Activated CD8-positive, alpha-beta memory T cell treated with anti-CD3 and anti-CD28 coated beads, Interleukin-2, amount 50 U/mL, for 1 hour (primary cell): Measurements from ENCODE around the gene CCL16.
"Not testable (repeated sequence)": the region's sequence is repeated elsewhere in the genome, so short reads cannot be mapped to it uniquely, and the experiment has no call there.

ENCODE experiments used
- DNase-seq: peaks from one replicate; pipeline ENCODE4 v3.0.0-alpha.2; 2020; ENCODE audit errors: extremely low read depth

CCL16 gene

DNA sequence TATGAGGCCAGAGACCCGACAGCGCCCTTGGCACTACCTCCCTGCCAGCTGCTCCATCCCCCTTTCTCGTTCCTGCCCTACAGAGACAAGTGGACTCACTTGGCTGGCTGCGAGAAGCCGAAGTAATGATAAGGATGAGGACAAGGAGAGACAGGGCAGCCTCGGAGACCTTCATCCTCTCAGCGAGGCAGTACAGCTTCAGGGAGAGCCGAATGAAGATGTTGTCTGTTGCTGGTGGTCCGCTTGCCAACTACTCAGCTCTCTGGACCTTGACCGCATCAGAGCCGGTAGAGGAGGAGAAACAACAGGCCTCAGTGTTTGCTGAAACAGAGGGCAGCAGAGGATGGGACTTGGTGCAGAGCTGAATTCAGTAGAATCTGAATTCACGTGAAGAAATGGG is at the start of gene CCL16:
Gene CCL16, minus strand, starts transcription at position 252 of the 400 bp plus-strand sequence. Its CDS starts 77 bp downstream, at position 175.
- no peak for DNase-seq

DNA sequence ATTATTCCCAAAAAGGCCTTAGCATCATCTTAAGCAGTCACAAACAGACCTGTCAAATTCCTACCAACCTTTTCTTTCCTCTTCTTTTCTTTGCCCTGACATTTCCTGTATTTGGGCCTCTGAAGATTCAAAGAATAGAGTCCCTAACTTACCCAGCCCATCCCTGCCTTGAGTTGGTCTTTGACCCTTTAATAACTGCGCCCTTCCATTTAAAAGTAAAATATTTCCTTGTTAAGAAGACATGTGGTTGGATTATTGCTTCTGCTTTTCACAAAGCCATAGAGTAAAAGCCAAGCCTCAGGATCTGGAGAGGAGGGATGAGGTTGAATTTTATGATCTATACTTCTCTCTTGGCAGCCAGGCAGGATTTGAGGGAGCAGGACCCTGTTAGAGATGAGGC is 49.7 kb upstream of the CCL16 start:
- no peak for DNase-seq

DNA sequence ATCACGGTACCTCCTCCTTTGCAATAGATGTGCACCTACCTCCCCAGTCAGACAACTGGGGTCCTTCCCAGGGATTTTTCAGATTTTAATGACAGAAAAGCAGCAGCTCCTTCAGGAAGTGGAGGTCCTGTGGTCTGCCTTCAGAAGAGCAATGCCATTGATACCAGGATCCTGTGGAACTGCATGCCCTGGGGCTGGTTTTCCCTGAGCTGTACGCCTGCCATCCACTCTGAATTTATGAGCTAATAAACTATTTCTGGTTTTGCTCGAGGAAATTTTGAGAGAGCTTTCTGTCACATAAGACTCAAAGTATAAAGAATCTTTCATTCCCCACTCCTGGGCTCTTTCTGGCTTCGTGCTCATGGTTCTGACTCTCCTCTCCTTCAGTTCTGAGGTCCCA is 46.5 kb upstream of the CCL16 start:
- no peak for DNase-seq

DNA sequence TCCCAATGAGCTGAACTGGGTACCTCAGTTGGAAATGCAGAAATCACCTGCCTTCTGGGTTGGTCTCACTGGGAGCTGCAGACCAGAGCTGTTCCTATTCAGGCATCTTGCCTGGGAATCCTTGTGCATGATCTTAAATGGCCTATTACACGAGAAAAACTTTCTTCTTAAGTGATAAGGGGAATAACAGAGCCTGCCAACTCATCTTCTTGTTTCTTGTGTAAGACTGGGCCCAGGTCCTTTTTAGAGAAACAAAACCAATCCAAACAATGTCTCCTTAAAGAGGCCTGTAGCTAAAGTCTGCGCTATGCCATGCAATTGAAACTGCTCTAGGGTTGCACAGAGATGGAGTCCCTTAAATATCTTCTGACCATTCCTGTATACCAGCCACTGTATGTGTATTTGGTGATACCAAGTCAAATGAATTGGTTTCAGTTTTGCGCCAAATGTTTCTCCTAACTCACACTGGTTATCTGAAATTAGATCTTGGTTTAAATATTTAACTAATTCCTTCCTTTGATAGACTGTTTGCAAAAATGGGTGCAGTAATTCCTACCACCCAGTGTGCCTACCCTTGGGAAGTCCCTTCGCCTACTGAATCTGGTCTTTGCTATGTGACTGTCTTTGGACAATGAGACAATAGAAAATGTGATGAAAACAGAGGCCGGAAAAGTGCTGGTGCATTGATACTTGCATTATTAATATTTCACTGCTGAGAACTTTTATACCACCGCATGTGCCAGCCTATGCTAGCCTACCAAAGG is 43.0 kb upstream of the CCL16 start:
- DNase-seq, result no peak

DNA sequence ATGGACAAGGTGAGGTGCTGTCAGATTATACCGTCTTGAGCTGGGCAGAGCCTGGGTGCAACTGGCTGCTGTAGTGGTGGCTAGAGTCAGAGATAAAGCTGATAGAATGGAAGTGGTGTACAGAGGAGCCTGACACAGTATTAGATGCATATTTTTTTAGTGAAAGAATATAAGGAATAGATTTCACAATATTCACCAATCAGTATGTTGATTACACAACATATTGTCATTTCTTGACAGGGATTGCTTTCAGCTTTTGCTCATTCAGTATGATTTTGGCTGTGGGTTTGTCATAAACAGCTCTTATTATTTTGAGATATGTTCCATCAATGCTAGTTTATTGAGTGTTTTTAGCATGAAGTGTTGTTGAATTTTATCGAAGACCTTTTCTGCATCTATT is 38.1 kb upstream of the CCL16 start:
- DNase-seq, result no peak

- DNase-seq, result no peak
Measured at GRCh38 chr17:36017799-36018198, 36.5 kb upstream of the CCL16 start, which contains the start of gene CCL23. Gene CCL23, minus strand, starts transcription at chr17:36017972. Its CDS starts 75 bp downstream, at chr17:36017897.

- no peak for DNase-seq
Measured at GRCh38 chr17:36016555-36016954, 35.3 kb upstream of the CCL16 start.

- not testable (repeated sequence) for DNase-seq
Measured at GRCh38 chr17:36015895-36016294, 34.6 kb upstream of the CCL16 start.

GRCh38 chr17:36014946-36015345 is 33.6 kb upstream of the CCL16 start:
- no peak for DNase-seq

GRCh38 chr17:36011201-36011600 is 29.9 kb upstream of the CCL16 start:
- no peak for DNase-seq

DNA sequence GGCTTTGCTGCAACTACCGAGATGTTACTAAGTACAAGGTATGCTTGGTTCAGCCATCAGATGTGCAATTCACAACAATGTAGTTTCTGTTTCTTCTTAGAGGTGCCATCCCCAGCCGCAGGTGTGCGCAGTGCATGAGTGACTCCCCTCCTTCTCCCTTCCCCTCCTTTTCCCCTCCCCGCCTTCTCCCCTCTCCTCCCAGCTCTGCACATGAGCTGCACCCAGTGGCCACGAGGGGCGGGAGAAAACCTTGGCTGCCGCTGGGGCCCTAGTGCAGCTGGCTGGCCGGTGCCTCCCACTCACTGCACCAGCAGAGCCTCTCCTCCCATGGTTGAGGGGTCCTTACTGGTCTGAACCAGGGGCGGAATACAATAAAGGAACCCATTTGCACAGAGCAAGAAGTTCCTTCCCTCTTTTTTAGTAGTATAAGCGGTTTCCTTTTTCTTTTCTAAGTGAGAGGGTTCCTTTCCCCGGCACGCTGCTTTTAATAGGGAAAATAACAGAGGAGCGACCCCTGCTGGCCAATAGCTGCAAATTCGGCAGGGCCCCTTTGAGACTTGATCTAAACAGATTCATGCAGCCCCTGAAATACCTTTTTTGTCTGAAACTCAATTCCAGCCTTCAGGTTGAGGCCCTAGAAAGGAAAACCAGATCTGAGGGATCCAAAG is 27.8 kb upstream of the CCL16 start:
- no peak for DNase-seq

DNA sequence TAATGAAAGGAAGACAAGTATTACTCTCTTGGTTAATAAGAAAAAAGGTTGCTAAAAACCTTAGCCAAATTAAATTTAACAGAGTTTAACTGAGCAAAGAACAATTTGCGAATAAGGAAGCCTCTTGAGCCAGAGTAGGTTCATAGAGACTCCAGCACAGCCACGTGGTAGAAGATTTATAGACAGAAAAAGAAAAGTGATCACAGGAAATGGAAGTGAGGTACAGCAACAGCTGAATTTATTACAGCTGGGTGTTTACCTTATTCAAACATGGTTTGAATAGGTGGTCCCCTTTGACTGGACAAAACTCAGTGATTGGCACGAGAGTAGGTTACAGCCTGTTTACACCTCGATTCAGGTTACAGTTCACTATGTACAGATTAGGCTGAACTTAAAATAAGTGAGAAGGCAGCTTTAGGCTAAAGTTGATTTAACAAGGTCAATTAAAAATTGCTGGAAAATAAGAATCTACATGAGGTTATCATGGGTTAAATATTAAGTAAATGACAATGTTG is 23.4 kb upstream of the CCL16 start:
- no peak for DNase-seq

- no peak for DNase-seq
Measured at GRCh38 chr17:36002631-36003030, 21.3 kb upstream of the CCL16 start.

GRCh38 chr17:36001862-36002603 is 20.7 kb upstream of the CCL16 start:
- no peak for DNase-seq

DNA sequence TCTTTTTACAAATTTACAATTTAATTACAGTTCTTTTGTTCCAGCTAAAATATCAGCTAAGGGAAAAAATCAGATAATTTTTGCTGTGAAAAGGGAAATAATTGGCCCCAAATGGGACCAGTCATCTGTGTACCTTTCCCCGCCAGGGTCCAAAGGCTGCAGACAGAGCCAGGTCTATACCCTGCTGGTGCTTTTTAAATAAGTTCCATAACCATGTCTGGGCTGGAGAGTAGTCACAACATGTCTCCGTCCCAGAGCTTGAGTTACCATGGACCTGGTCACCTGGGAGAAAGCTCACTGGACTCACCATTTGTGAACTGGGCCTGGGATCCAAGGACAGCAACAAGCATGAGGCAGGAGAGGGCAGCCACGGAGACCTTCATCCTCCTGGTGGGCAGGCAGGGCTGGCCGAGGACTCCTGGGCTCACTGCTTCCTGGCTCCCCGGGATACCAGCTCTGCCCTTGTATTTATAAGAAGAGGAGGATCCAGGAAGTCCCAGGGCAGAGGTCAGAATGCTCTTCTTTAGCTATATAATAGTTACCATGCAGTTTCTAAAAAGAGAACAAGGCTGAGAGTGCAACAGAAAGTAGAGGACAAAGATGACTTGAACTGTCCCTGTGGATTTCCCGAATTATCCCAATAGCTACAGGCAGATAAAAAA is 19.9 kb upstream of the CCL16 start, which contains the start of gene CCL15:
Gene CCL15, minus strand, starts transcription at position 444 of the 662 bp plus-strand sequence. Its CDS starts 61 bp downstream, at position 383.
- DNase-seq, result no peak

- no peak for DNase-seq
Measured at GRCh38 chr17:36000732-36001109, 19.4 kb upstream of the CCL16 start.

DNA sequence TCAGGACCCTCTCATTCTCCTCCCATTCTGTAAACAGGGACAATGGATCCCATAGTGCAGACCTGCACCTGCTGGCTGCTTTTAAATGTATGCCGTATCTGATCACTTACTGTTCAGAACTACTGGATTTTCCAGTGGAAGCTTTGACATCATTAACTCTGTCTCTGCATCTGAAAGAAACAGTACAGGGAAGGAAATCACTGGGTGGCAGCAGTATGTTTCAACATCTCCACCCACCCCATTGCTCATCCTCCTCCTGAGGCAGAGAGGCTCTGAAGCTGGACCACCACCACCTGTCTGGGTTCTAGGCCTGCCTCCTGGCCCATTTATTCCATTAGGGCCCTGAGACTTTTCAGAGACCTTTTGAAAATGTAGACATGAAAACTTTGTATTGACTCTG is 17.5 kb upstream of the CCL16 start:
- DNase-seq, result no peak

DNA sequence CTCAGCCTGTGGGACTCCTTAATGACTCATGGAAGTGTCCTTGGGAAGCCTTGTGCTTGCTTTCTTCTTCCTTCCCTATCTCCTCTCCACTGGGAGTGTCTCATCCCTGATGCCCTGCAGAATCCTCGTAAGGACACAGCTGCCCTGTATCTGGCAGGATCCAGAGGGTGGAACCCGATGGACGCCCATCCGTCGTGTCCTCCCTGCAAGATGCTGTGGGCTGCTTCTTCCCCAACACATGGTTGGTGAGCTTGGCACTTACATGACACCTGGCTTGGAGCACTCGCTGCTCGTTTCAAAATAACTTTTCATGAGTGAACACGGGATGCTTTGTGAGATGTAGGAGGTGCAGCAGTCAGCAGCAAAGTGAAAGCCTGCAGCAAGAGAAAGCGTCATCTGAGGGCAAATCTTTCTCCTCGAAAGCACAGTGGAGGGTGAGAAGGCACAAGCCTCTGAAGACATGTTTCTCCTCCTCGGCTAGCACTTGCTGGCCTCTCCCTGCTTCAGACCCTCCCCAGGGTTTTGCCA is 16.8 kb upstream of the CCL16 start:
- DNase-seq, result no peak

- not testable (repeated sequence) for DNase-seq
Measured at GRCh38 chr17:35995346-35995745, 14.0 kb upstream of the CCL16 start.

DNA sequence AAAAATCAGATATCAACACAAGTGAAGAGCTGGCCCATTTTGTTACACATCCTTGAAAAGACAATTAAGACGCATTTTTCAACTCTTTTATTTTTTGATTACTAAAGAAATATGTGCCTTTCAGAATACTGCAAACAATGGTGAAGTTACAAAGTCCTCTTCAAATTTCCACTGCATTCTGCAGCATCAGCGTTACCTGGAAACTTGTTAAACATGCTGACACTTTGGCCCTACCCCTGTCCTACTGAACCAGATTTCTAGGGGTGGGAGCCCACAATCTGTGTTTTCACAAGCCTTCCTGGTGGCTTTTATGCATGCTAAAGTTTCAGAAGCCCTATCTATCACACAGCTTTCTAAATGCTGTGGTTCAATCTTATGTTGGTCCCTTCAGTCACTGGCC is 9.8 kb upstream of the CCL16 start:
- DNase-seq, result no peak

DNA sequence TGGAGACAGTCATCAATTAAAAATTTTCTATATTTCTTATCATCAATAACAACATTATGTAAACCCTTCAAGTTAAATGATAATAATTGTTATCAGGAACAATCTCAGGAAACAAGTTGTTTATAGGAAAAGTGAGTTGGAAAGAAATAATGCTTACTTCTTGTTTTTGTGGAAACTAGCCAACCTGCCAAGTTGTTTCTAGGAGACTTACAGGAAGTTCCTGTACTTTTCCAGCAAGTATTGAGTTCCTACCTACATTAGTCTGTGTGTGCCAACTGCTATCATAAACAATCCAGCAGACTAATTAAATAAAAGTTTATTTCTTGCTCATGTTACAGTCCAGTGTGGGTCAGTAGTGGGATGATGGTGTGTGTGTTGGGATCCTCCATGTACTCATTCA is 6.9 kb upstream of the CCL16 start:
- DNase-seq, result no peak
